ENCODE results near the gene ZNF175. TPM values are rescaled to one million over a fixed set of nuclear protein-coding genes. Genes with fewer than 3 reads are reported as not detected.

The ZNF175 gene
- total RNA-seq, 2 donors from 2014 or later: 4.5 to 5.1 TPM

DNA sequence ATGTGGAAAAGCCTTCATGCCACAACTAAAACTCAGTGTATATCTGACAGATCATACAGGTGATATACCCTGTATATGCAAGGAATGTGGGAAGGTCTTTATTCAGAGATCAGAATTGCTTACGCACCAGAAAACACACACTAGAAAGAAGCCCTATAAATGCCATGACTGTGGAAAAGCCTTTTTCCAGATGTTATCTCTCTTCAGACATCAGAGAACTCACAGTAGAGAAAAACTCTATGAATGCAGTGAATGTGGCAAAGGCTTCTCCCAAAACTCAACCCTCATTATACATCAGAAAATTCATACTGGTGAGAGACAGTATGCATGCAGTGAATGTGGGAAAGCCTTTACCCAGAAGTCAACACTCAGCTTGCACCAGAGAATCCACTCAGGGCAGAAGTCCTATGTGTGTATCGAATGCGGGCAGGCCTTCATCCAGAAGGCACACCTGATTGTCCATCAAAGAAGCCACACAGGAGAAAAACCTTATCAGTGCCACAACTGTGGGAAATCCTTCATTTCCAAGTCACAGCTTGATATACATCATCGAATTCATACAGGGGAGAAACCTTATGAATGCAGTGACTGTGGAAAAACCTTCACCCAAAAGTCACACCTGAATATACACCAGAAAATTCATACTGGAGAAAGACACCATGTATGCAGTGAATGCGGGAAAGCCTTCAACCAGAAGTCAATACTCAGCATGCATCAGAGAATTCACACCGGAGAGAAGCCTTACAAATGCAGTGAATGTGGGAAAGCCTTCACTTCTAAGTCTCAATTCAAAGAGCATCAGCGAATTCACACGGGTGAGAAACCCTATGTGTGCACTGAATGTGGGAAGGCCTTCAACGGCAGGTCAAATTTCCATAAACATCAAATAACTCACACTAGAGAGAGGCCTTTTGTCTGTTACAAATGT, 16.4 kb downstream of the ZNF175 start:
- H3K27me3 Mint-ChIP-seq: no peaks in the 10 kb centered on the region
- no peak for ATAC-seq
- peaks cover 9% of the 10 kb centered on the region for H3K36me3 Mint-ChIP-seq (ENCODE audit: low read depth)
- no peak overlapping the region for H3K4me3 Mint-ChIP-seq
- H3K4me1 Mint-ChIP-seq: no peaks in the 10 kb centered on the region
- peaks cover 17% of the 10 kb centered on the region for H3K9me3 ChIP-seq (ENCODE audit: control insufficient read depth, low read length, poor library complexity, severe bottlenecking)
- H3K27ac Mint-ChIP-seq: no peak overlapping the region
- no peak for DNase-seq

DNA sequence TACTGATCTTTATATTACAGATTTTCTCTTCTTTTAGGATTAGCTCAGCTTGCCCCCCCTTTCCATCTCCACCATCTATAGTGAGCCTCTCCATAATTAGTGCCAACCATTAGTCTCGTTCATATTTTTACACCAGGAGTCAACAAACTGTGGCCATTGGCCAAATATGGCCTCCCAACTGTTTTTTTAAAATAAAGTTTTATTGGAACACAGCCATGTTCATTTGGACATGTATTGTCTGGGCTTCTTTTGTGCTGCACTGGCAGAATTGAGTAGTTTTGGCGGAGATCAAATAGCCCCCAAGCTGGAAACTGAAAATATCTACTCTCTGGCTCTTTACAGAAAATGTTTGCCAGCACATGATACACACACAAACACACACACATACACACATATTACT, 18.4 kb downstream of the ZNF175 start:
- H3K4me3 Mint-ChIP-seq: no peak overlapping the region
- no peak for ATAC-seq
- H3K27me3 Mint-ChIP-seq: no peaks in the 10 kb centered on the region
- peaks cover 17% of the 10 kb centered on the region for H3K9me3 ChIP-seq (ENCODE audit: control insufficient read depth, low read length, poor library complexity, severe bottlenecking)
- peaks cover 9% of the 10 kb centered on the region for H3K36me3 Mint-ChIP-seq (ENCODE audit: low read depth)
- no peak overlapping the region for H3K27ac Mint-ChIP-seq
- no peak for DNase-seq
- H3K4me1 Mint-ChIP-seq: peaks cover 12% of the 10 kb centered on the region

DNA sequence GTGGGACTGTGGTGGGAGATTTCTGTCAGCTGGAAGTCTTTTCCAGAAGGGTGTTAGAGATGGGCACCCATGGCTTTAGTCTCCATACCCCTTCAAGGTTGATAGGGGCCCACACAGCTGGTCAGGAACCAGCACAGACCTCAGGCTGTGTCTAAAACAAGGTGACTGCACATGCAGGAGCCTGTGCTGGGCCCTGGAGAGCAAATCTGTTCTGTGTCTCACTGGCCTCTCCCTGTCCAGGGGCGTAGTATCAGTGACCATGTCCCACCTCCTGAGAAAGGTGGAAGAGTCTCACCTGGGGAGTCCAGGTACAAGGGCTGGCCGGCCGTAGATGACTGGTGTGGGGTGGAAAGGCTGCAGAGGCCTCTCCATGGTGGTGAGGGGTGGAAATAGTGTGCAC, 19.4 kb downstream of the ZNF175 start:
- H3K9me3 ChIP-seq (ENCODE audit: control insufficient read depth, low read length, poor library complexity, severe bottlenecking): peaks cover 17% of the 10 kb centered on the region
- ATAC-seq: no peak
- Mint-ChIP-seq H3K27ac (no peak overlapping the region), H3K4me1 (peaks cover 12% of the 10 kb centered on the region), H3K4me3 (no peak overlapping the region), H3K27me3 (no peaks in the 10 kb centered on the region), H3K36me3 (ENCODE audit: low read depth) (peaks cover 6% of the 10 kb centered on the region)
- DNase-seq: no peak

DNA sequence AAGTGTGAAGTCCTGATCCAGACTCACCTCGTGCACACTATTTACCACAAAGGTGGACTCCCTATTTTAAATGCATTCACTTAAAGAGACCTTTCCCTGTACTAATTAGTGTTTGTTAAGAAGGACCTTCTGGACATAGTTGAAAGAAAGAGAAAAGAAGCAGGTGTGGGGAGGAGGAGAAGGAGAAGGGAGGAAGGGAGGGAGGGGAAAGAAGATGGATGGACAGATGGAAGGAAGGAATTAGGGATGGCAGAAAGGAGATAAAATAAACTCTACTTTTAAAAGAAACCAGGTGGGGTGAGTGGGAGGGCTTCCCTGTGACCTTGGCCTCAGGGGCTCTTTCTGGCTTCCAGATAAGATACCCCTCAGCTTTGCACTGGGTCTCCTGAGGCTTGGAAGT, 21.4 kb downstream of the ZNF175 start:
- H3K27me3 Mint-ChIP-seq: peaks cover 12% of the 10 kb centered on the region
- H3K36me3 Mint-ChIP-seq (ENCODE audit: low read depth): peaks cover 3% of the 10 kb centered on the region
- DNase-seq (no peak), ATAC-seq (no peak)
- peaks cover 4% of the 10 kb centered on the region for H3K9me3 ChIP-seq (ENCODE audit: control insufficient read depth, low read length, poor library complexity, severe bottlenecking)
- H3K27ac Mint-ChIP-seq: no peak overlapping the region
- no peak overlapping the region for H3K4me3 Mint-ChIP-seq
- H3K4me1 Mint-ChIP-seq: peaks cover 12% of the 10 kb centered on the region

DNA sequence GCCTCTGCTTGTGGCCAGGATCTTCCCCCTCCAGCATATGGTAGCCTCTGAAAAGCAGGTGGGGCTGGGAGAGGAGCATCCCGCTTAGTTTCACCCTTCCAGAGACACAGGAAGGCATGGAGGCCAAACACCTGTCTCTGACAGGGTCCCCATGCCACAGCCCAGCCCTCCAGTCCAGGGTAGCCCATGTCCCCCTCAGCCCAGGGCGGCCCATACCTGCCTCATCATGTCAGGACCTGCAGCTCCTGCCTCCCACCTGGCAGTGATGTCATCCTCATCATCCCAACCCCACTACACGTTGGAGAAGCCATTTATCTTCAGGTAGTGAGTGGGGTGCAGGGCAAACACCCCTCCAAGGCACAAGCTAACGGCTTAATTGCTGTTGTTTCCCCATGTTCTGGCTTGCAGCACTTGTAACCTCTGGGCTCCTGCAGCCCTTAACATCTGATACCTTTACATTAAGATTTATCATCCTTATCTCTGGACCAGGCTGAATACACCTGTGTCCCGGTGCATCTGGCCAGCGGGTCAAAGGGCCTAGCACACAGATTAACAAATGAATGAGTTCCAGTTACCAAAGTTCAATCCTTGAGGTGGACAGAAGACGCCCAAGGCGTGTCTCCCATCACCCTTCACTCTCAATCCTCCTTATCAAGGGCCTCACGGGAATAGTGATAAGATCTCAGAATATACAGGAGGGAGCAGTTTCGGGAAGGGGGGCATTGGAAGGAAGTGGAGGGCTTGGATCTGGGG, 22.2 kb downstream of the ZNF175 start:
- Mint-ChIP-seq H3K4me3 (peak overlapping the region; percentile 95), H3K36me3 (ENCODE audit: low read depth) (peaks cover 3% of the 10 kb centered on the region), H3K27me3 (peaks cover 15% of the 10 kb centered on the region), H3K27ac (peak overlapping the region; percentile 83), H3K4me1 (peaks cover 12% of the 10 kb centered on the region)
- no peak for DNase-seq
- ATAC-seq: no peak
- no peaks in the 10 kb centered on the region for H3K9me3 ChIP-seq (ENCODE audit: control insufficient read depth, low read length, poor library complexity, severe bottlenecking)

DNA sequence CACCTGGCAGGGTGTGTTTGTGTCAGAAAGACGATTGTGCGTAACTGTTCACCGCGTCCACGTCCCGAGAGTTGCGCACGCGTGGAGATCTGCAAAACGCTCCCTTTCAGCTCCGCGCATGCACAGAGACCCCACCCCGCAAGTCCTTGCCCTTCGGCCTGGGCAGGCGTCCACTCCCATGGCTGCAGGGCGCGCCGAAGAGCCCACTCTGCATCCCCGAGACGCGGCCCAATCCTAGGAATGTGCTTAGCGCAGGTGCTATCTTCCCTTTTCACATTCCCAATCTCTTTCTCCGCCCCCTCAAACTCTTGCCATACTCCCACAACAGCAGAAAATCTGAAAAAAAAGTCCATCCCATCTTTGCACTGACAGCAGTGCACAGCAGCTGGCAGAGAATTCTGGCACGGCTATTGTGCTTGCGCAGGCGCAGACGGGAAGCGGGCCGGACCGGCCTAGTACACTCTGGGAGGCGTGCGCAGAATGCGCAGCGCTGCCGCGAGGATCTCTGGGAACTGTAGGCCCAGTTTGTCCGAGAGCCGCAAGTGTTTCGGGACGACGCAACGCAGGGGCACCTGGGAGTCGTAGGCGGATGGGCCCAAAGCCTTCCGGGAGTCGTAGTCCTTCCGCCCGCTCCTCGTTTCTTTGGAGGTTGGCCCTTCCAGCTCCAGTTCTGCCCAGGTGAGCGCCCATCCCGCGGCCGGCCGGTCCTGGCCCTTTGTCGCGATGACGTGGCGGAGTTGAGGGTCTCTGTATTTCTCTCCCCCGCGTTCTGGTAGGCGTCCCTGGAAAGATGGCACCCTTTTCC, 23.1 kb downstream of the ZNF175 start:
- Mint-ChIP-seq H3K27ac (peak overlapping the region; percentile 83), H3K4me1 (peaks cover 12% of the 10 kb centered on the region), H3K36me3 (ENCODE audit: low read depth) (peaks cover 3% of the 10 kb centered on the region), H3K4me3 (peak overlapping the region; percentile 95), H3K27me3 (peaks cover 18% of the 10 kb centered on the region)
- peak; percentile 100 for ATAC-seq
- DNase-seq: peak; percentile 88 to 92 (median 92)
- no peaks in the 10 kb centered on the region for H3K9me3 ChIP-seq (ENCODE audit: control insufficient read depth, low read length, poor library complexity, severe bottlenecking)

DNA sequence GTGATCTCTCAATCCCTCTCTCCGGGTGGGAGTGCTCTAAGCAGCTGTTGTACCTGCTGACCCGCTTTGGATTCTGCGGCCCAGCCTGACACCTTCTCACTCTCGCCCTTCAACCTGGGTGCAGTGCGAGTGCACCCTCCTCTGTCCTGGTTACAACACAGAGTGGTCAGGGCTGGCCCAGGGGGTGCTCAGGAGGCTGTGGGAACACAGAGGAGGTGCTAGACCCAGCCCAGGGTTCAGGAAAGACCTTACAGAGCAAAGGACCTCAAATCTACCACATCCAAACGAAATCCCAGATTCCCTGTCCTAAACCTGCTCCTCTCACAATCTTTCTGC, 23.7 kb downstream of the ZNF175 start:
- Mint-ChIP-seq H3K27ac (no peak overlapping the region), H3K36me3 (ENCODE audit: low read depth) (peaks cover 3% of the 10 kb centered on the region), H3K4me1 (peaks cover 12% of the 10 kb centered on the region), H3K27me3 (peaks cover 19% of the 10 kb centered on the region), H3K4me3 (peak overlapping the region; percentile 95)
- DNase-seq: no peak
- no peak for ATAC-seq
- H3K9me3 ChIP-seq (ENCODE audit: control insufficient read depth, low read length, poor library complexity, severe bottlenecking): no peaks in the 10 kb centered on the region

DNA sequence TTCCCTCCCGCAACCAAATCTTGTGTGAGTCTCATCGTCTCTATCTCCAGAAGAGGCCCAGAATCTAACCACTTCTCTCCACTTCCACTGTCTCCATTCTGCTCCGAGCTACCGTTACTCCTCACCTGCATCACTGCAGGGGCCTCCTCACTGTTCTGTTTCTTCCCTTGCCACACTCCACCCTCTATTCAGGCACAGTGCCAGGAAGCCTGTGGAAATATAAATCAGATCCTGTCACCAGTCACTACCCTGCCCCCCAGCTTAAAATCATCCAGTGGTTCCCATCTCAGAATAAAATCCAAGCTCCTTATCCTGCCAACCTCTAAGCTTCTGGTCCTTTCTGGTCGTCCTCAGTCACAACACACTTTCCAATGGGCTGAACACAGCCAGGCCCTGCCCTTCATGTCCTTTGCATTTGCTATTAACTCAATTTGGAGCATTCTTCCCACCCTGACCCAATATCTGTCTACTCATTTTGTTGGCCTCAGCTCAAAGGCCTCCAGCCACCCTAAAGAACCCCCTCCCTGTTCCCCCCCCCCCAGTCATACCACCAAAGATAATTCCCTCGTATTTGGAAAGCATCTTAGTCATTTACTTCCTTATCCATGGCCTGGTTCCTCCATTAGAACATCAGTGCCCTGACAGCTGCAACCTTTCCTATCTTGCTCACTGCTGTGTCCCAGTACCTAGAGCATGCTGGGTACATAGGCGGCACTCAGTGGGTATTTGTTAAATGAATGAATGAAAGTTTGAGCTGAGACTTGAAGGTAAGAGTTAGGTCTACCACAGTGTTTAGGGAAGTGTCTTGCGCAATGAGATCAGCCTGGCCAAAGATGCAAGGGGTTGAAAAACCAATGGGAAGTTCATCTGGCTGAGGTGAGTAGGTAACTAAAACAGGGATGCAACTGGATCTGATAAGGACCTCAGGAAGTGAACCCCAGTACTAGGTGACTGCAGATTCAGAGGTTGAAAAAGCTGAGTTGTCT, 24.4 kb downstream of the ZNF175 start:
- Mint-ChIP-seq H3K27me3 (peaks cover 26% of the 10 kb centered on the region), H3K27ac (no peak overlapping the region), H3K36me3 (ENCODE audit: low read depth) (peaks cover 3% of the 10 kb centered on the region), H3K4me3 (peak overlapping the region; percentile 95), H3K4me1 (peaks cover 14% of the 10 kb centered on the region)
- ATAC-seq: no peak
- DNase-seq: no peak
- H3K9me3 ChIP-seq (ENCODE audit: control insufficient read depth, low read length, poor library complexity, severe bottlenecking): no peaks in the 10 kb centered on the region

DNA sequence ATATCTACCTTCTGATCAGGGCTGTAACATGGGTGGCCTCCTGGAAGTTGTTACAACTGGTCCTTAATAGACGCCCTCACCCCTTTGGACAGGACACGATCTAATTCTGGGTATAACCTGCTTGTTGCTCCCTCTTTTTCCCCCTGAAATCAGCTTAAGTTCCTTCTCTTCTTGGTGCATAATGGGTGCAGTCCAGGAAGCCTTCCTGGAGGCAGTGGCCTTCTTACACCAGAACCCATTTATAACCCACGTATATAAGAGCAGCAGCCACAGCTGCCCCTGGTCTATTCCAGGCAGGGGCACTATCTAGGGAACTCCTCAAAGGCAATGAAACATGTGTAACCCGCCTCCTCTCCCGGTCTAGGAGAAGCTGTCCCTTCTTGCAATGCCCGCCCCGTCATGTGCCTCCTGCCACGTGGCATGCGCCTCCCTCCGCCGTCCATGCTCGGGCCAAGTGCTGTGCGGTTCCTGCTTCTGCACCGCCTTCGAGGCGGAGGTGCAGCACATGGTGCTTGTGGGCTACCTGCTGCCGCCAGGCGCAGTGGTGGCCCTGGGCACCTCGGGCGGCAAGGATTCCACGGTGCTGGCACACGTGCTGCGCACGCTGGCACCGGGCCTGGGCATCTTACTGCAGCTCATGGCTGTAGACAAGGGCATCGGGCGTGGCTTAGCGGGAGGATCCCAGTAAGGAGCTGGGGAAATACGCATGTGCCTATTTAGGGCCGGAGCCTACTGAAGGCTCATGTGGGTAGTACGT, 27.3 kb downstream of the ZNF175 start:
- H3K36me3 Mint-ChIP-seq (ENCODE audit: low read depth): peaks cover 3% of the 10 kb centered on the region
- H3K4me1 Mint-ChIP-seq: peaks cover 11% of the 10 kb centered on the region
- DNase-seq (no peak), ATAC-seq (no peak)
- no peak overlapping the region for H3K4me3 Mint-ChIP-seq
- no peak overlapping the region for H3K27ac Mint-ChIP-seq
- H3K27me3 Mint-ChIP-seq: peaks cover 26% of the 10 kb centered on the region
- no peaks in the 10 kb centered on the region for H3K9me3 ChIP-seq (ENCODE audit: control insufficient read depth, low read length, poor library complexity, severe bottlenecking)

DNA sequence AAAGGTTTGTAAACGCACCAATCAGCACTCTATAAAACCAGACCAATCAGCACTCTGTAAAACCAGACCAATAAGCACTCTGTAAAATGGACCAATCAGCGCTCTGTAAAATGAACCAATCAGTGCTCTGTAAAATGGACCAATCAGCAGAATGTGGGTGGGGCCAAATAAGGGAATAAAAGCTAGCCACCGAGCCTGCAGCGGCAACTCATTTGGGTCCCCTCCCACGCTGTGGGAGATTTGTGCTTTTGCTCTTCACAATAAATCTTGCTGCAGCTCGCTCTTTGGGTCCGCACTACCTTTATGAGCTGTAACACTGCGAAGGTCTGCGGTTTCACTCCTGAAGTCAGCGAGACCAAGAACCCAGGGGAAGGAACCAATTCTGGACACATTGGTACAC, 28.0 kb downstream of the ZNF175 start:
- ATAC-seq (no peak), DNase-seq (no peak)
- peaks cover 26% of the 10 kb centered on the region for H3K27me3 Mint-ChIP-seq
- peaks cover 2% of the 10 kb centered on the region for H3K36me3 Mint-ChIP-seq (ENCODE audit: low read depth)
- no peak overlapping the region for H3K4me3 Mint-ChIP-seq
- peaks cover 4% of the 10 kb centered on the region for H3K4me1 Mint-ChIP-seq
- H3K9me3 ChIP-seq (ENCODE audit: control insufficient read depth, low read length, poor library complexity, severe bottlenecking): no peaks in the 10 kb centered on the region
- no peak overlapping the region for H3K27ac Mint-ChIP-seq

DNA sequence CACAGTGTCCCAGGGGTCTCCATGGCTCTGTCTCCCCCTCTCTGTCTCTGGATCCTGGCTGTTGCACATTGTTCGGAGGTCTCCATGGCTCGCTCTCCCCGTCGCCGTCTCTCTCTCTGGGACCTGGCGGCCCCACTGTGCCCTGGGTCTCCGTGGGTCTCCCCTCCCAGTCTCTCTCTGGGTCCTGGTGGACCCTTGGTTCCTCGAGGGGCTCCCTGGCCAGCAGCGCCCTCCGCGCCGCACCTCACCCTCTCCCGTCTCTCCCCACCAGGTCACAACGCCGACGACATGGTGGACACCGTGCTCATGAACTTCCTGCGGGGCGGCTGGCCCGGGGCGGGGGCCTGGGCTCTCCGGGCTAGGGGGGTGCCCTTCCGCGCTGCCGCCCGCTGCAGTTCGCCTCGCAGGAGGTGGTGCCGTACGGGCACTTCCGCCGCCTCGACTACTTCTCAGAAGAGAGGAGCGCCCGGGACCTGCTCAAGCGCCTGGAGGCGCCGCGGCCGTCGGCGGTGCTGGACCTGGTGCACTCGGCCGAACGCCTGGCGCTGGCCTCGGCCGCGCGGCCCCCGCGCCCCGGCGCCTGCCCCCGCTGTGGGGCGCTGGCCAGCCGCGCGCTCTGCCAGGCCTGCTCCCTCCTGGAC, 30.0 kb downstream of the ZNF175 start:
- no peaks in the 10 kb centered on the region for H3K9me3 ChIP-seq (ENCODE audit: control insufficient read depth, low read length, poor library complexity, severe bottlenecking)
- peaks cover 2% of the 10 kb centered on the region for H3K4me1 Mint-ChIP-seq
- ATAC-seq (no peak), DNase-seq (no peak)
- no peak overlapping the region for H3K27ac Mint-ChIP-seq
- no peak overlapping the region for H3K4me3 Mint-ChIP-seq
- no peaks in the 10 kb centered on the region for H3K36me3 Mint-ChIP-seq (ENCODE audit: low read depth)
- peaks cover 32% of the 10 kb centered on the region for H3K27me3 Mint-ChIP-seq
